GM12878 (cell line): Measurements from ENCODE around the gene DNAJC4. TPM values are rescaled to one million over a fixed set of nuclear protein-coding genes. Genes with fewer than 3 reads are reported as not detected.

ENCODE experiments used
- ATAC-seq: fragments of 200-7000 bp; cut with Tn5 transposase; 3 replicates; pipeline ENCODE4 v1.9.1; 2020; ENCODE audit warnings: mild to moderate bottlenecking, moderate library complexity
- BruUV-seq: library from RNA; stranded (reverse); fragments of 400-500 nt; replicated peaks from 2 replicates; lab custom pipeline; 2021; lab: Mats Ljungman, UMichigan
- CTCF ChIA-PET: fragments of 300-600 bp; sonication (Branson Sonifier 250); formaldehyde crosslinking; extraction: SDS; loops from one replicate; lab custom pipeline; 2021; ENCODE audit warnings: inconsistent platforms; lab: Yijun Ruan, JAX
- POLR2A ChIA-PET: fragments of 350-600 bp; formaldehyde crosslinking; extraction: SDS; loops from one replicate; lab custom pipeline; 2021; ENCODE audit warnings: inconsistent platforms; lab: Charles Lee
- RAD21 ChIA-PET: fragments of 300-600 bp; sonication (Branson Sonifier 250); formaldehyde crosslinking; loops from one replicate; lab custom pipeline; 2023; ENCODE audit warnings: antibody characterized with exemption; ENCODE audit not compliant: unreplicated experiment; lab: Charles Lee
- SMC1A ChIA-PET: fragments of 300-600 bp; sonication (Branson Sonifier 250); formaldehyde crosslinking; loops from one replicate; lab custom pipeline; 2023; ENCODE audit not compliant: unreplicated experiment, uncharacterized antibody; lab: Charles Lee
- DNase-seq: peaks from one replicate; pipeline ENCODE4 v3.0.0-alpha.2; 2011; ENCODE audit warnings: low read depth, low spot score
- FAIRE-seq: peaks from 3 replicates; lab custom pipeline; 2011; peaks lifted over from hg19 to GRCh38; lab: Jason Lieb, UNC
- H2AFZ ChIP-seq: 2 replicates; pipeline ENCODE4 v1.6.0; 2011; ENCODE audit warnings: low read depth, low read length, control low read depth; ENCODE audit not compliant: control insufficient read depth
- H3K27ac ChIP-seq: 2 replicates; pipeline ENCODE4 v1.5.1; 2011; ENCODE audit warnings: control low read depth; ENCODE audit not compliant: control insufficient read depth, insufficient read depth
- H3K27me3 ChIP-seq, 2 experiments: replicated peaks in 1 of 2; 2 replicates each; pipeline versions ENCODE4 v1.6.0 to v1.6.1; 2011; ENCODE audit warnings: low read length in 1 of 2; ENCODE audit not compliant: control insufficient read depth in 2 of 2, insufficient read depth in 2 of 2
- H3K36me3 ChIP-seq, 2 experiments: 2 replicates each; pipeline ENCODE4 v1.5.1; 2011; ENCODE audit warnings: low read length in 1 of 2; ENCODE audit not compliant: control insufficient read depth in 2 of 2, insufficient read depth in 2 of 2
- H3K4me1 ChIP-seq: 2 replicates; pipeline ENCODE4 v1.6.1; 2011; ENCODE audit warnings: mild to moderate bottlenecking, low read length, moderate library complexity, mixed read lengths; ENCODE audit not compliant: control insufficient read depth, insufficient read depth
- H3K4me2 ChIP-seq: 2 replicates; pipeline ENCODE4 v1.6.0; 2011; ENCODE audit warnings: control low read depth; ENCODE audit not compliant: control insufficient read depth, insufficient read depth
- H3K4me3 ChIP-seq: fragments of 200-600 bp; sonication (generic); 2 replicates; pipeline ENCODE4 v1.5.1; 2016
- H3K79me2 ChIP-seq: 2 replicates; pipeline ENCODE4 v1.6.0; 2011; ENCODE audit warnings: low read length; ENCODE audit not compliant: control insufficient read depth, insufficient read depth
- H3K9ac ChIP-seq: 2 replicates; pipeline ENCODE4 v1.8.0; 2011; ENCODE audit warnings: low read length, control low read depth, mixed read lengths; ENCODE audit not compliant: control insufficient read depth, insufficient read depth
- H3K9me3 ChIP-seq: replicated peaks from 3 replicates; pipeline ENCODE4 v1.5.1; 2011; ENCODE audit warnings: mild to moderate bottlenecking, low read length; ENCODE audit not compliant: control insufficient read depth, insufficient read depth
- H4K20me1 ChIP-seq: 2 replicates; pipeline ENCODE4 v1.6.0; 2011; ENCODE audit not compliant: control insufficient read depth, insufficient read depth
- BACH1 ChIP-seq: fragments of 450-650 bp; IDR thresholded peaks from 2 replicates; pipeline ENCODE4 v1.6.1; 2017; ENCODE audit warnings: mild to moderate bottlenecking, borderline replicate concordance
- NFXL1 ChIP-seq: fragments of 450-650 bp; IDR thresholded peaks from 2 replicates; pipeline ENCODE4 v1.6.1; 2017; ENCODE audit warnings: antibody characterized with exemption, mild to moderate bottlenecking, borderline replicate concordance
- RB1 ChIP-seq: fragments of 450-650 bp; formaldehyde crosslinking; IDR thresholded peaks from 2 replicates; pipeline ENCODE4 v1.6.1; 2017; ENCODE audit warnings: mild to moderate bottlenecking, borderline replicate concordance
- SMARCA5 ChIP-seq: fragments of 450-650 bp; IDR thresholded peaks from 2 replicates; pipeline ENCODE4 v1.6.1; 2017; ENCODE audit warnings: mild to moderate bottlenecking
- ZNF384 ChIP-seq: IDR thresholded peaks from 2 replicates; pipeline ENCODE4 v1.6.1; 2012; ENCODE audit warnings: low read depth, mild to moderate bottlenecking, low read length, improper control_type of control experiment, borderline replicate concordance
- WGBS: methylation state at CpG from one replicate; pipeline ENCODE4 v1.1.6; 2016; ENCODE audit warnings: low lambda C conversion rate; ENCODE audit not compliant: insufficient replicate concordance, insufficient coverage; ENCODE audit errors: missing lambda C conversion rate; 5-methylcytosine and 5-hydroxymethylcytosine counted together
- in situ Hi-C: fragments of 300-500 bp; cut with MboI; formaldehyde crosslinking; loops from 9 replicates; pipeline ENCODE4 v1.14.3; 2018; ENCODE audit warnings: mixed read lengths
- intact Hi-C: fragments of 100-400 bp; cut with micrococcal nuclease; formaldehyde crosslinking; loops from one replicate; pipeline ENCODE4 v1.14.2; 2022; ENCODE audit not compliant: unreplicated experiment
- polyA plus RNA-seq, 11 experiments: library from polyadenylated mRNA; depleted of rRNA in 4 of 11; unstranded in 6 of 11; stranded (reverse) in 5 of 11; fragments of >200 nt; fragmentation: Nextera tagmentation in 4 of 11; fragmentation: Illumina TruSeq in 1 of 11; extraction: Ambion mirVana in 4 of 11; extraction: Trizol in 1 of 11; gene quantifications; 1 replicate in 1 of 11; 2 replicates in 10 of 11; pipeline versions ENCODE4 v1.2.1 to v1.2.3, GENCODE V29; 2011 to 2016; ENCODE audit warnings: inconsistent platforms in 2 of 11, missing spikeins in 2 of 11, low read depth in 1 of 11
- total RNA-seq, 4 experiments: library from RNA; depleted of rRNA in 3 of 4; stranded (reverse); fragments of >200 nt in 3 of 4; fragmentation: Illumina TruSeq in 1 of 4; extraction: Trizol in 1 of 4; gene quantifications; 2 replicates each; pipeline versions ENCODE4 v1.2.1 to v1.2.3, GENCODE V29; 2013 to 2021
- TF ChIP-seq, protein P1 (sequence below): IDR thresholded peaks from 2 replicates; pipeline ENCODE4 v1.6.1; 2012; ENCODE audit warnings: improper control_type of control experiment, low read depth, low read length; ENCODE audit not compliant: insufficient replicate concordance

DNAJC4 gene
- total and polyA plus RNA-seq, 10 of the 15 experiments (the other 5 are each of a cell fraction or from before 2014, with no cell fraction given), result 3.7 to 64.9 (median 30.1) TPM

DNA sequence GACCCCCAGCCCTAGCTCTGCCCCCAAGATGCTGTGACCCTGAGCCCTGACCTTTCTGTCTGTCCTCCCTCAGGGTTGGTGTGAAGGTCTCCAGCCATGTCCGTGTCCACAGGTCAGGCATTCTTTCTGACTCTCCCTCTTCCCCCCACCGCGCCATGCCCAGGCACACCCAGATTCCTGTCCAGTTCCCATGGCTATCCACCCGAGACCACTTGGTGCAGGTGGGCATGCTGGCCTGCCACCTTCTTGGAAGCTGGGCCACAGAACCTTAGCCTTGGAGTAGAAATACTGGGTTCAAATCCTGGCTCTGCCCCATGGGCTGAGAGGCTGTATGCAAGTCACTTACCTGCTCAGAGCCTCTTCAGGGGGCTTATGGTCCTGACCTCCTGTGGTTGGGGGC is 18.7 kb downstream of the DNAJC4 start (continued):
- TF ChIP-seq, protein P1, sequence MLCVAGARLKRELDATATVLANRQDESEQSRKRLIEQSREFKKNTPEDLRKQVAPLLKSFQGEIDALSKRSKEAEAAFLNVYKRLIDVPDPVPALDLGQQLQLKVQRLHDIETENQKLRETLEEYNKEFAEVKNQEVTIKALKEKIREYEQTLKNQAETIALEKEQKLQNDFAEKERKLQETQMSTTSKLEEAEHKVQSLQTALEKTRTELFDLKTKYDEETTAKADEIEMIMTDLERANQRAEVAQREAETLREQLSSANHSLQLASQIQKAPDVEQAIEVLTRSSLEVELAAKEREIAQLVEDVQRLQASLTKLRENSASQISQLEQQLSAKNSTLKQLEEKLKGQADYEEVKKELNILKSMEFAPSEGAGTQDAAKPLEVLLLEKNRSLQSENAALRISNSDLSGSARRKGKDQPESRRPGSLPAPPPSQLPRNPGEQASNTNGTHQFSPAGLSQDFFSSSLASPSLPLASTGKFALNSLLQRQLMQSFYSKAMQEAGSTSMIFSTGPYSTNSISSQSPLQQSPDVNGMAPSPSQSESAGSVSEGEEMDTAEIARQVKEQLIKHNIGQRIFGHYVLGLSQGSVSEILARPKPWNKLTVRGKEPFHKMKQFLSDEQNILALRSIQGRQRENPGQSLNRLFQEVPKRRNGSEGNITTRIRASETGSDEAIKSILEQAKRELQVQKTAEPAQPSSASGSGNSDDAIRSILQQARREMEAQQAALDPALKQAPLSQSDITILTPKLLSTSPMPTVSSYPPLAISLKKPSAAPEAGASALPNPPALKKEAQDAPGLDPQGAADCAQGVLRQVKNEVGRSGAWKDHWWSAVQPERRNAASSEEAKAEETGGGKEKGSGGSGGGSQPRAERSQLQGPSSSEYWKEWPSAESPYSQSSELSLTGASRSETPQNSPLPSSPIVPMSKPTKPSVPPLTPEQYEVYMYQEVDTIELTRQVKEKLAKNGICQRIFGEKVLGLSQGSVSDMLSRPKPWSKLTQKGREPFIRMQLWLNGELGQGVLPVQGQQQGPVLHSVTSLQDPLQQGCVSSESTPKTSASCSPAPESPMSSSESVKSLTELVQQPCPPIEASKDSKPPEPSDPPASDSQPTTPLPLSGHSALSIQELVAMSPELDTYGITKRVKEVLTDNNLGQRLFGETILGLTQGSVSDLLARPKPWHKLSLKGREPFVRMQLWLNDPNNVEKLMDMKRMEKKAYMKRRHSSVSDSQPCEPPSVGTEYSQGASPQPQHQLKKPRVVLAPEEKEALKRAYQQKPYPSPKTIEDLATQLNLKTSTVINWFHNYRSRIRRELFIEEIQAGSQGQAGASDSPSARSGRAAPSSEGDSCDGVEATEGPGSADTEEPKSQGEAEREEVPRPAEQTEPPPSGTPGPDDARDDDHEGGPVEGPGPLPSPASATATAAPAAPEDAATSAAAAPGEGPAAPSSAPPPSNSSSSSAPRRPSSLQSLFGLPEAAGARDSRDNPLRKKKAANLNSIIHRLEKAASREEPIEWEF, result no peak
- TF ChIP-seq ZNF384 (no peak), RB1 (no peak)

DNA sequence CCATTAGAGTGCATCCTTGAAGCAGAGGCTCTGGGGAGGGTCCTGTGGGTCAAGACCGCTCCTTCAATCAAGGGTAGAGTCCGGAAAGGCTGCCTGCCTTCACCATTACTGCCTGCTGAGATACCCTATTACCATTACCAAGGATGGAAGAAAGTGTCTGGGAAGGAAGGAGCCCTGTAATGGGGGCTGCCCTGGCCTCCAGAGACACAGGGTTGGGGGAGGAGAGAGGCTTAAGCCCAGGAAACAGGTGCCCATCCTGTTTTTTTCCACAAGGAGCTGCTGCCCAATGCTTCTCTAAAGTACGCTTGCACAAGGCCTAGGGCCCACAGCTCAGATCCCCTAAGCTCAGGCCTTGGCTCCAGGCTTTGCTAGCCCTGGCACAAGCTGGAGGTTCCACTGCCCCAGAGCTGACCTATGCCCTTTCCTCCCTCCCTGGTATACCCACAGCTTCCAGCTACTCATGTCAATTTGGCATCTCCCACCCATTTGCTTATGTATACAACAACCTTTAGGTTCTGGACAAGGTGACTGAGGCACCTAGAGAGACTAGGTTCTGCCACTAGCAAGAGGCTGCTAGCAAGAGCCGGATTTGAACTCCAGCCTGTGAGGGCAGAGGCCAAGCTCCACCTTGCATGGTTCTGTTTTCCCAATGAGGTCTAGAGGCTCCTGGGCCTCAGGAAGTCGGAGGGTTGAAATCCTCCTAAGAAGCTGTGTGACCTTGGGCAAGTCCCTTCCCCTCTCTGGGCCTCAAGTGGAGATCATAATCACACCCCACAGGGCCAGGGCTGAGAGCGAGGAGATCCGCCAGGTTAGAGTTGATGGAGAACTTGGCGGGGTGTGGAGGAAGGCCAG is 19.4 kb downstream of the DNAJC4 start:
- peak; percentile 69; the same call in 1 of the 2 replicates for TF ChIP-seq SMARCA5
- TF ChIP-seq BACH1, result no peak
- TF ChIP-seq NFXL1, result peak; percentile 87; the same call in 1 of the 2 replicates
- TF ChIP-seq, all 136 proteins: peak for 2
- Histone ChIP-seq H3K27ac (no peak overlapping the region), H3K4me2 (no peak overlapping the region), H3K79me2 (peaks cover 17% of the 10 kb centered on the region), H3K4me3 (no peak overlapping the region), H4K20me1 (no peaks in the 10 kb centered on the region), H3K27me3 (no peaks in the 10 kb centered on the region), H2AFZ (no peak overlapping the region), H3K9me3 (no peaks in the 10 kb centered on the region), H3K36me3 (peaks cover 0 to 2% of the 10 kb centered on the region in 2 experiments; a peak in 2 of 4 replicates), H3K4me1 (peaks cover 10% of the 10 kb centered on the region), H3K9ac (no peak overlapping the region)
- FAIRE-seq, result peak; percentile 27
- BruUV-seq, result no TSS peak
- DNase-seq, result no peak
- ATAC-seq, result no peak
- CTCF ChIA-PET, result interaction anchor here (0.7 to 4.8 kb wide), 8 partner anchors 9 to 92 kb away, joined by 4 to 64 read pairs (median 7); partner anchors contain the start of genes CATSPERZ, FERMT3, FKBP2 and NUDT22
- SMC1A ChIA-PET, result interaction anchor here (0.7 to 1.2 kb wide), 3 partner anchors 20 to 51 kb away, joined by 3 to 5 read pairs (median 3); no protein-coding TSS in a partner anchor
- POLR2A ChIA-PET, result interaction anchor here (0.6 to 1.8 kb wide), 9 partner anchors 9 to 53 kb away, joined by 3 to 9 read pairs (median 4); partner anchors contain the start of genes FKBP2, NUDT22 and TRPT1
- RAD21 ChIA-PET, result interaction anchor here (0.7 to 3.1 kb wide), 4 partner anchors 9 to 55 kb away, joined by 3 to 30 read pairs (median 6); partner anchors contain the start of genes CATSPERZ, FERMT3 and FKBP2
- 51% methylated on average over 8 of the region's 8 CpGs for WGBS
- intact Hi-C loops, result loop anchor here (2.0 kb wide), 2 partner anchors 19 to 51 kb away; partner anchors contain the start of gene CATSPERZ
- in situ Hi-C loops, result loop anchor here (25.0 kb wide), 1 partner anchor 1613 kb away; the partner anchor contains the start of genes CFL1, EFEMP2 and MUS81
